H9 (cell line): ENCODE results near the gene ZFYVE28. TPM values are rescaled to one million over a fixed set of nuclear protein-coding genes. Genes with fewer than 3 reads are reported as not detected.

ENCODE experiments used
- DNase-seq: peaks from one replicate; pipeline ENCODE4 v3.0.0-alpha.2; 2017
- H2AFZ ChIP-seq: one replicate; pipeline ENCODE4 v1.6.1; 2013; ENCODE audit warnings: mild to moderate bottlenecking, low read length, control low read depth, moderate library complexity
- H2AK5ac ChIP-seq: 2 replicates; pipeline ENCODE4 v1.6.1; 2013; ENCODE audit warnings: low read length, control low read depth, mixed read lengths; ENCODE audit not compliant: insufficient read length
- H2BK120ac ChIP-seq: one replicate; pipeline ENCODE4 v1.6.1; 2013; ENCODE audit warnings: low read depth, mild to moderate bottlenecking, low read length, control low read depth, inconsistent platforms; ENCODE audit not compliant: poor library complexity, severe bottlenecking
- H2BK12ac ChIP-seq: 2 replicates; pipeline ENCODE4 v1.6.1; 2013; ENCODE audit warnings: low read length, control low read depth, mixed read lengths, low read depth; ENCODE audit not compliant: insufficient read length
- H2BK15ac ChIP-seq: 2 replicates; pipeline ENCODE4 v1.6.1; 2013; ENCODE audit warnings: low read depth, low read length, control low read depth
- H2BK20ac ChIP-seq: one replicate; pipeline ENCODE4 v1.6.1; 2013; ENCODE audit warnings: low read depth, mild to moderate bottlenecking, low read length, control low read depth, inconsistent platforms; ENCODE audit not compliant: poor library complexity, severe bottlenecking
- H2BK5ac ChIP-seq: 2 replicates; pipeline ENCODE4 v1.6.1; 2013; ENCODE audit warnings: low read length, control low read depth, mixed read lengths; ENCODE audit not compliant: insufficient read length
- H3K14ac ChIP-seq: 2 replicates; pipeline ENCODE4 v1.6.1; 2013; ENCODE audit warnings: low read length, control low read depth; ENCODE audit not compliant: insufficient read depth
- H3K18ac ChIP-seq: 2 replicates; pipeline ENCODE4 v1.6.1; 2013; ENCODE audit warnings: low read depth, mild to moderate bottlenecking, mixed read lengths, low read length, control low read depth; ENCODE audit not compliant: insufficient read length
- H3K23ac ChIP-seq: 2 replicates; pipeline ENCODE4 v1.6.1; 2013; ENCODE audit warnings: low read length, control low read depth, mixed read lengths, low read depth; ENCODE audit not compliant: insufficient read length
- H3K23me2 ChIP-seq: 2 replicates; pipeline ENCODE4 v1.6.1; 2013; ENCODE audit warnings: low read depth, mild to moderate bottlenecking, mixed read lengths, low read length, control low read depth; ENCODE audit not compliant: insufficient read length, poor library complexity, severe bottlenecking
- H3K27ac ChIP-seq: 2 replicates; pipeline ENCODE4 v1.5.1; 2013; ENCODE audit warnings: low read length, control low read depth, mixed read lengths, low read depth; ENCODE audit not compliant: insufficient read length
- H3K27me3 ChIP-seq: 2 replicates; pipeline ENCODE4 v1.6.1; 2013; ENCODE audit warnings: low read length, control low read depth, inconsistent platforms; ENCODE audit not compliant: insufficient read depth
- H3K4ac ChIP-seq: 2 replicates; pipeline ENCODE4 v1.6.1; 2013; ENCODE audit warnings: low read depth, mild to moderate bottlenecking, control low read depth, inconsistent platforms, low read length, moderate library complexity
- H3K4me1 ChIP-seq: 2 replicates; pipeline ENCODE4 v1.6.1; 2013; ENCODE audit warnings: low read length, control low read depth, inconsistent platforms; ENCODE audit not compliant: insufficient read depth
- H3K4me2 ChIP-seq: 2 replicates; pipeline ENCODE4 v1.6.1; 2013; ENCODE audit warnings: low read length, control low read depth, mixed read lengths; ENCODE audit not compliant: insufficient read length, insufficient read depth
- H3K56ac ChIP-seq: 2 replicates; pipeline ENCODE4 v1.6.1; 2013; ENCODE audit warnings: low read depth, mild to moderate bottlenecking, mixed read lengths, low read length, control low read depth; ENCODE audit not compliant: insufficient read length
- H3K79me1 ChIP-seq: 2 replicates; pipeline ENCODE4 v1.6.1; 2013; ENCODE audit warnings: low read depth, mild to moderate bottlenecking, moderate library complexity, low read length, control low read depth, inconsistent platforms; ENCODE audit not compliant: insufficient read depth, poor library complexity, severe bottlenecking
- H3K79me2 ChIP-seq: 2 replicates; pipeline ENCODE4 v1.6.1; 2013; ENCODE audit warnings: low read length, control low read depth, inconsistent platforms; ENCODE audit not compliant: insufficient read depth
- H3K9ac ChIP-seq: 2 replicates; pipeline ENCODE4 v1.6.1; 2013; ENCODE audit warnings: low read length, control low read depth, mixed read lengths; ENCODE audit not compliant: insufficient read length; ENCODE audit errors: extremely low read depth
- H3K9me3 ChIP-seq: one replicate; pipeline ENCODE4 v1.6.1; 2013; ENCODE audit warnings: low read depth, low read length, inconsistent platforms; ENCODE audit not compliant: control insufficient read depth
- H3T11ph ChIP-seq: one replicate; pipeline ENCODE4 v1.6.1; 2013; ENCODE audit warnings: mild to moderate bottlenecking, low read length, control low read depth, inconsistent platforms
- H4K20me1 ChIP-seq: one replicate; pipeline ENCODE4 v1.6.1; 2013; ENCODE audit not compliant: control insufficient read depth, insufficient read length, insufficient read depth
- H4K5ac ChIP-seq: 2 replicates; pipeline ENCODE4 v1.6.1; 2013; ENCODE audit warnings: low read depth, mild to moderate bottlenecking, mixed read lengths, low read length, control low read depth; ENCODE audit not compliant: insufficient read length
- H4K8ac ChIP-seq: replicated peaks from 2 replicates; pipeline ENCODE4 v1.6.1; 2013; ENCODE audit warnings: low read length, control low read depth, mixed read lengths, low read depth; ENCODE audit not compliant: insufficient read length
- H4K91ac ChIP-seq: 2 replicates; pipeline ENCODE4 v1.6.1; 2013; ENCODE audit warnings: low read depth, mild to moderate bottlenecking, moderate library complexity, mixed read lengths, low read length, control low read depth; ENCODE audit not compliant: insufficient read length
- H3K27ac Mint-ChIP-seq, 3 experiments: 2 replicates in 2 of 3; 3 replicates in 1 of 3; pipeline ENCODE4 v1.8.0; 2020 to 2021; ENCODE audit warnings: mixed read lengths in 3 of 3, mild to moderate bottlenecking in 1 of 3, moderate library complexity in 1 of 3
- H3K27me3 Mint-ChIP-seq: 2 replicates; pipeline ENCODE4 v1.8.0; 2021; ENCODE audit warnings: low read depth, mild to moderate bottlenecking, moderate library complexity, mixed read lengths
- H3K36me3 Mint-ChIP-seq, 3 experiments: 2 replicates in 2 of 3; 3 replicates in 1 of 3; pipeline ENCODE4 v1.8.0; 2020 to 2021; ENCODE audit warnings: low read depth in 3 of 3, mixed read lengths in 3 of 3; ENCODE audit not compliant: insufficient read depth in 1 of 3
- H3K4me1 Mint-ChIP-seq, 2 experiments: 2 replicates each; pipeline ENCODE4 v1.8.0; 2020; ENCODE audit warnings: mixed read lengths in 2 of 2
- H3K4me3 Mint-ChIP-seq, 2 experiments: 2 replicates in 1 of 2; 3 replicates in 1 of 2; pipeline ENCODE4 v1.8.0; 2020 to 2021; ENCODE audit warnings: mild to moderate bottlenecking in 2 of 2, mixed read lengths in 2 of 2, moderate library complexity in 1 of 2
- H3K9me3 Mint-ChIP-seq, 2 experiments: 2 replicates in 1 of 2; 3 replicates in 1 of 2; pipeline ENCODE4 v1.8.0; 2020; ENCODE audit warnings: mild to moderate bottlenecking in 2 of 2, mixed read lengths in 2 of 2, moderate library complexity in 1 of 2
- CTCF ChIP-seq: fragments of 200-600 bp; sonication (generic); conservative IDR thresholded peaks from 3 replicates; pipeline ENCODE4 v1.8.0; 2021; ENCODE audit warnings: antibody characterized with exemption, mild to moderate bottlenecking
- WGBS: extraction: QIAGEN DNeasy Blood & Tissue Kit; methylation state at CpG from one replicate; pipeline ENCODE4 v1.1.7; 2013; ENCODE audit warnings: missing lambda C conversion rate, low lambda C conversion rate, mixed read lengths; ENCODE audit not compliant: insufficient read length; ENCODE audit errors: extremely low coverage; 5-methylcytosine and 5-hydroxymethylcytosine counted together
- total RNA-seq: library from RNA; stranded (reverse); gene quantifications from 2 replicates; pipeline ENCODE4 v1.2.1, GENCODE V29; 2021

Gene ZFYVE28
- total RNA-seq, 1 experiment from 2014 or later = 0.98 TPM

GRCh38 chr4:2437475-2438215, 19.2 kb upstream of the ZFYVE28 start:
- Histone ChIP-seq H3K4ac (no peak overlapping the region), H3K9ac (no peak overlapping the region), H3K9me3 (no peaks in the 10 kb centered on the region), H2BK120ac (no peak overlapping the region), H3K79me2 (no peaks in the 10 kb centered on the region), H3K4me2 (no peak overlapping the region), H4K20me1 (no peaks in the 10 kb centered on the region), H3K23me2 (no peaks in the 10 kb centered on the region), H3K14ac (no peak overlapping the region), H2BK5ac (no peak overlapping the region), H3K27me3 (no peaks in the 10 kb centered on the region), H3K4me1 (no peaks in the 10 kb centered on the region), H3K79me1 (no peaks in the 10 kb centered on the region), H4K5ac (no peak overlapping the region), H4K91ac (no peak overlapping the region), H2BK20ac (no peak overlapping the region), H3K56ac (no peak overlapping the region), H2BK12ac (no peak overlapping the region), H2AFZ (no peak overlapping the region), H3K18ac (no peak overlapping the region), H3K27ac (no peak overlapping the region), H4K8ac (no peak overlapping the region), H3T11ph (no peak overlapping the region), H2BK15ac (no peak overlapping the region), H2AK5ac (no peak overlapping the region), H3K23ac (no peak overlapping the region)
- TF ChIP-seq CTCF = no peak
- Mint-ChIP-seq H3K4me1 (peaks cover 6 to 11% of the 10 kb centered on the region in 2 experiments), H3K27ac (peak overlapping the region in 1 of 3 experiments; percentile 77; a peak in 1 of 7 replicates), H3K9me3 (no peaks in the 10 kb centered on the region), H3K4me3 (no peak overlapping the region), H3K36me3 (no peaks in the 10 kb centered on the region), H3K27me3 (0 out of 2 replicates have a peak, but pooled peaks cover 3% of the 10 kb centered on the region)
- DNase-seq = no peak
- no CpG with 5 or more reads among the region's 25 CpGs for WGBS
